GM12801 (cell line): ENCODE data around the gene VN1R2.
"Not testable (repeated sequence)": the region's sequence is repeated elsewhere in the genome, so short reads cannot be mapped to it uniquely, and the experiment has no call there.

Source experiments
- TF ChIP-seq, protein P1 (sequence below): IDR thresholded peaks from one replicate; pipeline ENCODE4 v1.5.1; 2011; ENCODE audit warnings: control low read depth; ENCODE audit not compliant: insufficient read length; ENCODE audit errors: extremely low read depth

VN1R2 gene

DNA sequence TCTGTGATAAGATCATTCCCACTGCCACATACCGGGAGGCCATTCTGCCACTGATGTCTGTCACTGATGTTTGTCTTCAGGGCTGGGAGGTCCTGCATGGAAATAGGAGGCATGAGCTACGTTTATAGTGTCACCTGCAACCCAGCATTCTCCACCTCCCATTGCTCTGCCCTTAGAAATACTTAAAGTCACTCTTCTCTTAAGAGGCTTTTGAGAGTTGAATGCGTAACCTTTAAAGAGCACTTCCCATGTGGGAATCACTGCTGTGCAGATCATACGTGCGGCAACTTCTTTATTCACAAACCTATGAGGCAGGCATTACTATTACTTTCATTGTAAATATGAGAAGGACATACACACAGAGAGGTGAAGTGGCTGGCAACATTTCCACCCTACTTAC is 9.5 kb downstream of the VN1R2 start, which contains the start of gene VN1R4:
Gene VN1R4 (minus strand): TSS at position 101 of the 400 bp plus-strand sequence. CDS start 58 bp downstream, at position 43.
- TF ChIP-seq, protein P1, sequence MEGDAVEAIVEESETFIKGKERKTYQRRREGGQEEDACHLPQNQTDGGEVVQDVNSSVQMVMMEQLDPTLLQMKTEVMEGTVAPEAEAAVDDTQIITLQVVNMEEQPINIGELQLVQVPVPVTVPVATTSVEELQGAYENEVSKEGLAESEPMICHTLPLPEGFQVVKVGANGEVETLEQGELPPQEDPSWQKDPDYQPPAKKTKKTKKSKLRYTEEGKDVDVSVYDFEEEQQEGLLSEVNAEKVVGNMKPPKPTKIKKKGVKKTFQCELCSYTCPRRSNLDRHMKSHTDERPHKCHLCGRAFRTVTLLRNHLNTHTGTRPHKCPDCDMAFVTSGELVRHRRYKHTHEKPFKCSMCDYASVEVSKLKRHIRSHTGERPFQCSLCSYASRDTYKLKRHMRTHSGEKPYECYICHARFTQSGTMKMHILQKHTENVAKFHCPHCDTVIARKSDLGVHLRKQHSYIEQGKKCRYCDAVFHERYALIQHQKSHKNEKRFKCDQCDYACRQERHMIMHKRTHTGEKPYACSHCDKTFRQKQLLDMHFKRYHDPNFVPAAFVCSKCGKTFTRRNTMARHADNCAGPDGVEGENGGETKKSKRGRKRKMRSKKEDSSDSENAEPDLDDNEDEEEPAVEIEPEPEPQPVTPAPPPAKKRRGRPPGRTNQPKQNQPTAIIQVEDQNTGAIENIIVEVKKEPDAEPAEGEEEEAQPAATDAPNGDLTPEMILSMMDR: not testable (repeated sequence)

DNA sequence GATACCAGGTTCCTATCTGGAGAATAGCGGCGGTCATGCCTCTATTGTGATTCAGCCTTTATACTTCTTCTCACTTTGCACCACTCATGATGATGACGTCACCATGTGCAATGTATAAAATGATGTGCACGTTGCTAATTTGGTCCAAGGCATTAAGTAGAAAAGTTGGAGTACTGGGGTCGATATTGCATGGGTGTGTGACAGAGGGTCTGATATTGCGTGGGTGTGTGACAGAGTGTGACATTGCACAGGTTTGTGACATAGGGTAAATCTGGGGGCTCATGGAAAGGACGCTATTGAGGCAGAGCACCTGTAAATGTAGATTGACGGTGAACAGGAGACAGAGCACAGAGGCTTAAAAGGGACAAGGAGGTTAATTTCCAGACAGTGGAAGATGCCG is 14.0 kb downstream of the VN1R2 start:
- TF ChIP-seq, protein P1: no peak

GRCh38 chr19:53275480-53275879 is 17.4 kb downstream of the VN1R2 start:
- TF ChIP-seq, protein P1: no peak

GRCh38 chr19:53285087-53285486 is 27.0 kb downstream of the VN1R2 start:
- TF ChIP-seq, protein P1: no peak

DNA sequence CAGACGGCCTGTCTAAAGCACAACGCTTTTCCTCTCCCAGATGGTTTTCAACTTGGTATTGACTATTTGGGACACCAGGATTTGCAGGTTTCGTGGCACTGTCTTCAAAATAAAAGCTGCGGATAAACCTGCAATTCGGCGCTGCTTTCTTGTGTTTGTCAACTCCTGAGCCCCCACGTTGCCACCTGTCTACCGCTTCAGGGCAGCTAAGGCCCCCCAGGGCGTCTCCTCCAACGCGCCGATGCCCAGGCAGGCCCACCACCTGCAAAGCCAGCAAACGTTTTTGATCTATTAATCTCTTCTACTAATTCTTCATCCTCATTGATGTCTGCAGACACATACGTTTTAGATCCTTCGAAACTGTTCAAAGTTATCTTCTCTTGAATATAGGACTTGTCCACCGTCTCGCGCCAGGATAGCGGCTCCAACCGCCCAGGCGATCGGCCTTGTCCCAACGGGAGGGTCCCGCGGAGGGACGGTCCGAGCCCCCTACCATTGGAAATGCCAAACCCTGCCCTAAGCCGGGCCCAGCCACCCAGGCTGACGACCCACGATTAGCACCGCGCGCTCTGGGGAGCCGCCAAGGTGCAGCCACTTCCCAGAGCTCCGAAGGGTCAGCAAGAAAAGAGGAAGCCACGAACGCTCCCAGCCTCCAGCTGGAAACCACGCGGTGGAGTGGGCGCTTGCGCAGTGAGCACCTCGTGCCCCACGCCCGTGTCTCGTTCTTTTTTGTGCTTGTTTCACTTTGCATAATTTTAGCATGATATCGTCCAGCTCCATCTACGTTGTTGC is 32.9 kb downstream of the VN1R2 start:
- TF ChIP-seq, protein P1: no peak

- TF ChIP-seq, protein P1: no peak
Observed at GRCh38 chr19:53294786-53295441, 36.8 kb downstream of the VN1R2 start.

DNA sequence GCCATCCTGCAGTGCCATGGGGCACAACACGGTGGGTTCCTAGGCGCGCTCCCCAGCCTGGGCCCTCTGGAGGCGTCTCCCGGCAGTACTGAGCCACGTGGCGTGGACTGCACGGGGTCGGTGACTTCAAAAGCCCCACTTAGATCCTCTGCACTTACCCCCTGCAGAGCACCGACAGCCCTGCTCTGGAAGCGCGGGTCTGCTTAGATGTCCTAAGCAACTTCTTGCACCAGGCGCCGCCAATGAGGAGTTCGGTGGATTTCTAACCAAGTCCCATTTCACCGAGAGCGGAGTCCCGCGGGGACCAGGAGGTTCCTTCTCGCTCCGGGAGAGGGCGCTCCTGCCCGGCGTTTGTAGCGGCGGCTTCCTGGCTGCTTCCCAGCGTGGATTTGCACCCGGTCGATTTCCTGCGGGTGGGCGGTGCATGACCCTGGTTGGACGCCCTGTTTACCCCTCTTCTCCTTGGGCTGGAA is 50.3 kb downstream of the VN1R2 start:
- TF ChIP-seq, protein P1: no peak
